Hepatocyte (in vitro differentiated cells): ENCODE results near the gene SNX19.

Experiments used
- CTCF ChIP-seq: fragments of 200-600 bp; sonication (generic); IDR thresholded peaks from 2 replicates; pipeline ENCODE4 v1.5.1; 2016; ENCODE audit warnings: antibody characterized with exemption, mild to moderate bottlenecking; ENCODE audit not compliant: poor library complexity
- EZH2 ChIP-seq: fragments of 200-600 bp; sonication (generic); IDR thresholded peaks from 2 replicates; pipeline ENCODE4 v1.6.1; 2016; ENCODE audit warnings: antibody characterized with exemption, mild to moderate bottlenecking, borderline replicate concordance
- EZH2phosphoT487 ChIP-seq: fragments of 200-600 bp; sonication (generic); IDR thresholded peaks from one replicate; pipeline ENCODE4 v1.6.1; 2018; ENCODE audit warnings: antibody characterized with exemption, mild to moderate bottlenecking, low read depth, moderate library complexity; ENCODE audit not compliant: unreplicated experiment, severe bottlenecking

- TF ChIP-seq CTCF, result no peak
- TF ChIP-seq EZH2, result no peak
- TF ChIP-seq EZH2phosphoT487, result no peak
These were observed 6.6 kb downstream of the SNX19 start for GRCh38 chr11:130909650-130910049.
